Endodermal cell (in vitro differentiated cells): ENCODE results near the gene ALOX15B. TPM values are rescaled to one million over a fixed set of nuclear protein-coding genes. Genes with fewer than 3 reads are reported as not detected.

ENCODE experiments used
- DNase-seq: peaks from one replicate; pipeline ENCODE4 v3.0.0-alpha.2; 2017
- H3K27ac ChIP-seq: 2 replicates; pipeline ENCODE4 v1.5.1; 2013; ENCODE audit warnings: mild to moderate bottlenecking, low read depth, low read length, moderate library complexity
- H3K27me3 ChIP-seq: 2 replicates; pipeline ENCODE4 v1.6.1; 2013; ENCODE audit warnings: mild to moderate bottlenecking, low read length, moderate library complexity; ENCODE audit not compliant: insufficient read depth, control insufficient read depth, poor library complexity, severe bottlenecking
- H3K36me3 ChIP-seq: 2 replicates; pipeline ENCODE4 v1.7.0; 2013; ENCODE audit warnings: mild to moderate bottlenecking, low read length, moderate library complexity; ENCODE audit not compliant: control insufficient read depth, insufficient read depth
- H3K4me1 ChIP-seq: one replicate; pipeline ENCODE4 v1.7.0; 2013; ENCODE audit warnings: low read length; ENCODE audit not compliant: control insufficient read depth, insufficient read depth
- H3K4me3 ChIP-seq: 2 replicates; pipeline ENCODE4 v1.5.1; 2013; ENCODE audit warnings: mild to moderate bottlenecking, low read length, moderate library complexity
- H3K9ac ChIP-seq: 2 replicates; pipeline ENCODE4 v1.6.1; 2013; ENCODE audit warnings: mild to moderate bottlenecking, low read length, moderate library complexity; ENCODE audit not compliant: poor library complexity, severe bottlenecking; ENCODE audit errors: extremely low read depth
- H3K9me3 ChIP-seq: 2 replicates; pipeline ENCODE4 v1.6.1; 2013; ENCODE audit warnings: mild to moderate bottlenecking, low read length, moderate library complexity; ENCODE audit not compliant: control insufficient read depth
- H3K27ac Mint-ChIP-seq: 2 replicates; pipeline ENCODE4 v1.8.0; 2020; ENCODE audit warnings: mixed read lengths
- H3K27me3 Mint-ChIP-seq: 2 replicates; pipeline ENCODE4 v1.8.0; 2021; ENCODE audit warnings: mild to moderate bottlenecking, mixed read lengths; ENCODE audit not compliant: insufficient read depth
- H3K36me3 Mint-ChIP-seq: 2 replicates; pipeline ENCODE4 v1.8.0; 2020; ENCODE audit warnings: low read depth, mixed read lengths
- H3K4me1 Mint-ChIP-seq: 2 replicates; pipeline ENCODE4 v1.8.0; 2020; ENCODE audit warnings: mixed read lengths
- H3K4me3 Mint-ChIP-seq: 2 replicates; pipeline ENCODE4 v1.8.0; 2020; ENCODE audit warnings: mild to moderate bottlenecking, moderate library complexity, mixed read lengths
- H3K9me3 Mint-ChIP-seq: 2 replicates; pipeline ENCODE4 v1.8.0; 2020; ENCODE audit warnings: mild to moderate bottlenecking, mixed read lengths
- WGBS, 2 experiments: methylation state at CpG; one replicate each; pipeline versions ENCODE4 v1.1.5 to v1.1.7; 2013; ENCODE audit warnings: missing lambda C conversion rate in 2 of 2, mixed read lengths in 1 of 2; ENCODE audit not compliant: insufficient coverage in 1 of 2, insufficient read length in 1 of 2; 5-methylcytosine and 5-hydroxymethylcytosine counted together
- total RNA-seq, 2 donors: library from RNA; stranded (reverse); fragmentation: NEBNext Ultra II Directional in 1 of 2; extraction: Animal tissue kit (Norgen Biotek cat#: 25700) in 1 of 2; gene quantifications; 2 replicates in 1 of 2; 3 replicates in 1 of 2; pipeline ENCODE4 v1.2.1, GENCODE V29; 2021
- TF ChIP-seq, protein P1 (sequence below): fragments of 200-600 bp; sonication (generic); conservative IDR thresholded peaks from 2 replicates; pipeline ENCODE4 v1.5.0; 2021; ENCODE audit warnings: antibody characterized with exemption, mild to moderate bottlenecking

Gene ALOX15B
- total RNA-seq, 2 donors from 2014 or later: not detected

GRCh38 chr17:8087075-8087951 lies 48.5 kb downstream of the ALOX15B start, which contains the start of gene ALOX12B:
Gene ALOX12B (minus strand): TSS chr17:8087716. CDS start chr17:8087442, 274 bp downstream.
- no peak for DNase-seq
- Histone ChIP-seq H3K27me3 (peaks cover 24% of the 10 kb centered on the region), H3K9ac (no peak within 1 kb of the TSS), H3K4me3 (no peak within 1 kb of the TSS), H3K9me3 (no peaks in the 10 kb centered on the region), H3K4me1 (no peaks in the 10 kb centered on the region), H3K36me3 (no peaks in the 10 kb centered on the region), H3K27ac (no peak within 1 kb of the TSS)
- TF ChIP-seq, protein P1, sequence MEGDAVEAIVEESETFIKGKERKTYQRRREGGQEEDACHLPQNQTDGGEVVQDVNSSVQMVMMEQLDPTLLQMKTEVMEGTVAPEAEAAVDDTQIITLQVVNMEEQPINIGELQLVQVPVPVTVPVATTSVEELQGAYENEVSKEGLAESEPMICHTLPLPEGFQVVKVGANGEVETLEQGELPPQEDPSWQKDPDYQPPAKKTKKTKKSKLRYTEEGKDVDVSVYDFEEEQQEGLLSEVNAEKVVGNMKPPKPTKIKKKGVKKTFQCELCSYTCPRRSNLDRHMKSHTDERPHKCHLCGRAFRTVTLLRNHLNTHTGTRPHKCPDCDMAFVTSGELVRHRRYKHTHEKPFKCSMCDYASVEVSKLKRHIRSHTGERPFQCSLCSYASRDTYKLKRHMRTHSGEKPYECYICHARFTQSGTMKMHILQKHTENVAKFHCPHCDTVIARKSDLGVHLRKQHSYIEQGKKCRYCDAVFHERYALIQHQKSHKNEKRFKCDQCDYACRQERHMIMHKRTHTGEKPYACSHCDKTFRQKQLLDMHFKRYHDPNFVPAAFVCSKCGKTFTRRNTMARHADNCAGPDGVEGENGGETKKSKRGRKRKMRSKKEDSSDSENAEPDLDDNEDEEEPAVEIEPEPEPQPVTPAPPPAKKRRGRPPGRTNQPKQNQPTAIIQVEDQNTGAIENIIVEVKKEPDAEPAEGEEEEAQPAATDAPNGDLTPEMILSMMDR: no peak
- Mint-ChIP-seq H3K9me3 (no peaks in the 10 kb centered on the region), H3K4me3 (no peak within 1 kb of the TSS), H3K36me3 (no peaks in the 10 kb centered on the region), H3K27me3 (peaks cover 75% of the 10 kb centered on the region), H3K4me1 (no peaks in the 10 kb centered on the region), H3K27ac (no peak within 1 kb of the TSS)
- 94 to 98% methylated on average over 8 to 20 of the region's 20 CpGs for WGBS, 2 experiments

DNA sequence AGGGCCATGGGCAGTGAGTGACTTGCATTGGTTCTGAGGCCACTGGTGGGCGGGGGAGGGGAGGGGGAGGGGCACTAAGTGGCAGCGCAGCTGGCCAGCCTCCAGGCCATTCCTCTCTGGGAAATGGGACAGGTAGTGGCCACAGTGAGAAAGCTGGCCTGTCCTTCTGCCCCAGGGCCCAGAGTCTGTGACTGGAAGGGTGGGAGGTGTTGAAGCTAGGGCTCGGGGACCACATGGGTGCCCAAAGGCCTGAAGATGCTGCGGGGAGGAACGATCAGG lies 49.0 kb downstream of the ALOX15B start:
- no peak overlapping the region for H3K4me3 ChIP-seq
- peaks cover 28% of the 10 kb centered on the region for H3K27me3 ChIP-seq
- WGBS, 2 experiments: 84 to 86% methylated on average over 3 to 5 of the region's 5 CpGs
- peaks cover 75% of the 10 kb centered on the region for H3K27me3 Mint-ChIP-seq
- H3K9ac ChIP-seq: no peak overlapping the region
- no peaks in the 10 kb centered on the region for H3K4me1 ChIP-seq
- H3K9me3 ChIP-seq: no peaks in the 10 kb centered on the region
- H3K27ac Mint-ChIP-seq: no peak overlapping the region
- H3K4me1 Mint-ChIP-seq: no peaks in the 10 kb centered on the region
- H3K36me3 Mint-ChIP-seq: no peaks in the 10 kb centered on the region
- H3K36me3 ChIP-seq: no peaks in the 10 kb centered on the region
- TF ChIP-seq, protein P1: no peak
- no peak overlapping the region for H3K4me3 Mint-ChIP-seq
- DNase-seq: no peak
- H3K27ac ChIP-seq: no peak overlapping the region
- no peaks in the 10 kb centered on the region for H3K9me3 Mint-ChIP-seq

- H3K9me3 Mint-ChIP-seq: no peaks in the 10 kb centered on the region
- no peak overlapping the region for H3K27ac Mint-ChIP-seq
- H3K4me3 Mint-ChIP-seq: no peak overlapping the region
- TF ChIP-seq, protein P1: no peak
- no peaks in the 10 kb centered on the region for H3K9me3 ChIP-seq
- H3K36me3 ChIP-seq: no peaks in the 10 kb centered on the region
- peaks cover 59% of the 10 kb centered on the region for H3K27me3 Mint-ChIP-seq
- 59 to 80% methylated on average over 5 to 6 of the region's 6 CpGs for WGBS, 2 experiments
- no peaks in the 10 kb centered on the region for H3K36me3 Mint-ChIP-seq
- DNase-seq: no peak
- H3K4me3 ChIP-seq: no peak overlapping the region
- H3K27ac ChIP-seq: no peak overlapping the region
- peaks cover 21% of the 10 kb centered on the region for H3K27me3 ChIP-seq
- no peak overlapping the region for H3K9ac ChIP-seq
- no peaks in the 10 kb centered on the region for H3K4me1 Mint-ChIP-seq
- no peaks in the 10 kb centered on the region for H3K4me1 ChIP-seq
These were observed 50.9 kb downstream of the ALOX15B start for GRCh38 chr17:8089728-8090127.
